ENCODE data around the gene LIPI.
"Not testable (repeated sequence)": the region's sequence is repeated elsewhere in the genome, so short reads cannot be mapped to it uniquely, and the experiment has no call there.

Gene LIPI

GRCh38 chr21:14071902-14072734 lies 138.6 kb downstream of the LIPI start:
- no peak for DNase-seq

- DNase-seq: no peak
Observed at GRCh38 chr21:14070968-14071367, 139.8 kb downstream of the LIPI start.

- DNase-seq: no peak
Observed at GRCh38 chr21:14070049-14070893, 140.5 kb downstream of the LIPI start.

GRCh38 chr21:14064296-14064645 lies 146.5 kb downstream of the LIPI start:
- DNase-seq: no peak

GRCh38 chr21:14063620-14064295 lies 147.0 kb downstream of the LIPI start:
- DNase-seq: not testable (repeated sequence)

GRCh38 chr21:14062684-14063083 lies 148.1 kb downstream of the LIPI start:
- not testable (repeated sequence) for DNase-seq

GRCh38 chr21:14061820-14062219 lies 148.9 kb downstream of the LIPI start:
- not testable (repeated sequence) for DNase-seq

- DNase-seq: not testable (repeated sequence)
Observed at GRCh38 chr21:14058995-14059627, 151.6 kb downstream of the LIPI start.

Measured in stimulated activated CD4-positive, alpha-beta T cell treated with anti-CD3 and anti-CD28 coated beads, Interleukin-12 subunit alpha, Interleukin-12 subunit beta, amount 100 ng/mL, for 4 hours (primary cell).